OCI-LY7 (cell line): ENCODE data around the gene PCP4L1. TPM values are rescaled to one million over a fixed set of nuclear protein-coding genes. Genes with fewer than 3 reads are reported as not detected.
"Not testable (repeated sequence)": the region's sequence is repeated elsewhere in the genome, so short reads cannot be mapped to it uniquely, and the experiment has no call there.

Experiments
- BruUV-seq: library from RNA; stranded (reverse); fragments of 400-500 nt; replicated peaks from 2 replicates; lab custom pipeline; 2021; lab: Mats Ljungman, UMichigan
- CTCF ChIA-PET: fragments of 300-600 bp; sonication (Branson Sonifier 250); formaldehyde crosslinking; loops from one replicate; lab custom pipeline; 2022; ENCODE audit warnings: antibody characterized with exemption; ENCODE audit not compliant: unreplicated experiment; lab: Charles Lee
- POLR2A ChIA-PET: fragments of 300-600 bp; sonication (Branson Sonifier 250); formaldehyde crosslinking; loops from one replicate; lab custom pipeline; 2022; ENCODE audit warnings: antibody characterized with exemption; lab: Charles Lee
- DNase-seq: peaks from one replicate; pipeline ENCODE4 v3.0.0-alpha.2; 2015; ENCODE audit warnings: low spot score
- H2AFZ ChIP-seq: fragments of 200-600 bp; sonication (generic), shearing (Covaris generic); 2 replicates; pipeline ENCODE4 v1.6.1; 2014; ENCODE audit warnings: mild to moderate bottlenecking, antibody characterized with exemption, low read length, moderate library complexity
- H3K27ac ChIP-seq: fragments of 200-600 bp; sonication (generic); 2 replicates; pipeline ENCODE4 v1.5.1; 2014; ENCODE audit warnings: mixed run types, low read depth, mild to moderate bottlenecking, moderate library complexity, low read length, inconsistent platforms; ENCODE audit not compliant: poor library complexity, severe bottlenecking
- H3K36me3 ChIP-seq: fragments of 200-600 bp; sonication (generic); 2 replicates; pipeline ENCODE4 v1.6.1; 2014; ENCODE audit warnings: mild to moderate bottlenecking, antibody characterized with exemption, low read length, moderate library complexity, mixed read lengths; ENCODE audit not compliant: insufficient read depth
- H3K4me1 ChIP-seq: fragments of 200-600 bp; sonication (generic); 2 replicates; pipeline ENCODE4 v1.5.1; 2014; ENCODE audit warnings: mild to moderate bottlenecking, low read length; ENCODE audit not compliant: insufficient read depth, poor library complexity, severe bottlenecking
- H3K4me2 ChIP-seq: fragments of 200-600 bp; sonication (generic); 2 replicates; pipeline ENCODE4 v1.6.1; 2014; ENCODE audit warnings: mild to moderate bottlenecking, low read length
- H3K4me3 ChIP-seq: fragments of 200-600 bp; sonication (generic); 2 replicates; pipeline ENCODE4 v1.5.1; 2014; ENCODE audit warnings: mild to moderate bottlenecking, low read depth, low read length; ENCODE audit not compliant: poor library complexity, severe bottlenecking
- H3K79me2 ChIP-seq: fragments of 200-600 bp; sonication (generic); 2 replicates; pipeline ENCODE4 v1.6.1; 2016; ENCODE audit warnings: low read depth, mild to moderate bottlenecking, low read length, moderate library complexity, mixed read lengths; ENCODE audit not compliant: insufficient read depth
- H3K9me2 ChIP-seq: fragments of 200-600 bp; sonication (generic); 2 replicates; pipeline ENCODE4 v1.6.1; 2016; ENCODE audit warnings: mild to moderate bottlenecking, low read length, mixed read lengths; ENCODE audit not compliant: insufficient read depth
- H3K9me3 ChIP-seq: fragments of 200-600 bp; sonication (generic); 2 replicates; pipeline ENCODE4 v1.6.1; 2014; ENCODE audit warnings: mild to moderate bottlenecking, mixed run types, low read length, mixed read lengths
- H4K20me1 ChIP-seq: fragments of 200-600 bp; sonication (generic); 2 replicates; pipeline ENCODE4 v1.6.1; 2014; ENCODE audit warnings: mild to moderate bottlenecking, antibody characterized with exemption, low read length, moderate library complexity, mixed read lengths; ENCODE audit not compliant: insufficient read depth
- CTCF ChIP-seq: fragments of 200-600 bp; sonication (generic); conservative IDR thresholded peaks from 2 replicates; pipeline ENCODE4 v1.5.1; 2014; ENCODE audit warnings: mild to moderate bottlenecking, antibody characterized with exemption, low read length, moderate library complexity, mixed read lengths
- EZH2phosphoT487 ChIP-seq: fragments of 200-600 bp; sonication (generic); IDR thresholded peaks from 2 replicates; pipeline ENCODE4 v1.6.1; 2018; ENCODE audit warnings: low read depth, borderline replicate concordance, mild to moderate bottlenecking, mixed run types, antibody characterized with exemption, low read length, moderate library complexity, mixed read lengths
- intact Hi-C: fragments of 100-400 bp; cut with micrococcal nuclease; formaldehyde crosslinking; loops from one replicate; pipeline ENCODE4 v1.10.0; 2022; ENCODE audit not compliant: unreplicated experiment
- total RNA-seq, 2 experiments: library from RNA; depleted of rRNA in 1 of 2; stranded (reverse); fragments of >200 nt in 1 of 2; shearing (Covaris generic) in 1 of 2; gene quantifications; 2 replicates each; pipeline ENCODE4 v1.2.3, GENCODE V29; 2014 to 2022

PCP4L1 gene
- total RNA-seq, 2 experiments from 2014 or later, result not detected

GRCh38 chr1:161241682-161242081 is 16.9 kb upstream of the PCP4L1 start:
- intact Hi-C loops, result no loop called here
- Histone ChIP-seq H3K4me3 (no peak overlapping the region), H3K27ac (no peak overlapping the region), H4K20me1 (no peaks in the 10 kb centered on the region), H3K4me1 (no peaks in the 10 kb centered on the region), H3K9me3 (no peaks in the 10 kb centered on the region), H3K79me2 (no peaks in the 10 kb centered on the region), H3K9me2 (no peaks in the 10 kb centered on the region), H3K36me3 (no peaks in the 10 kb centered on the region), H3K4me2 (no peak overlapping the region), H2AFZ (no peak overlapping the region)
- BruUV-seq, result no TSS peak
- DNase-seq, result no peak
- TF ChIP-seq EZH2phosphoT487 (no peak), CTCF (no peak)
- POLR2A ChIA-PET, result no interaction called here
- CTCF ChIA-PET, result no interaction called here

GRCh38 chr1:161242313-161242712 is 16.2 kb upstream of the PCP4L1 start:
- H3K36me3 ChIP-seq, result no peaks in the 10 kb centered on the region
- no peak overlapping the region for H2AFZ ChIP-seq
- H4K20me1 ChIP-seq, result no peaks in the 10 kb centered on the region
- no peak for DNase-seq
- H3K27ac ChIP-seq, result no peak overlapping the region
- no peak for TF ChIP-seq CTCF
- no peak for TF ChIP-seq EZH2phosphoT487
- ChIA-PET CTCF (no interaction called here), POLR2A (no interaction called here)
- no peaks in the 10 kb centered on the region for H3K4me1 ChIP-seq
- H3K4me2 ChIP-seq, result no peak overlapping the region
- intact Hi-C loops, result no loop called here
- no peaks in the 10 kb centered on the region for H3K9me3 ChIP-seq
- no peaks in the 10 kb centered on the region for H3K9me2 ChIP-seq
- no TSS peak for BruUV-seq
- H3K79me2 ChIP-seq, result no peaks in the 10 kb centered on the region
- H3K4me3 ChIP-seq, result no peak overlapping the region

- no peak overlapping the region for H3K4me3 ChIP-seq
- BruUV-seq, result no TSS peak
- no peak overlapping the region for H3K4me2 ChIP-seq
- H3K9me2 ChIP-seq, result no peaks in the 10 kb centered on the region
- POLR2A ChIA-PET, result no interaction called here
- H3K9me3 ChIP-seq, result peaks cover 1% of the 10 kb centered on the region; the same call in 1 of the 2 replicates
- H3K27ac ChIP-seq, result no peak overlapping the region
- no peaks in the 10 kb centered on the region for H3K4me1 ChIP-seq
- TF ChIP-seq CTCF (no peak), EZH2phosphoT487 (no peak)
- CTCF ChIA-PET, result no interaction called here
- intact Hi-C loops, result no loop called here
- H3K36me3 ChIP-seq, result no peaks in the 10 kb centered on the region
- H4K20me1 ChIP-seq, result no peaks in the 10 kb centered on the region
- H3K79me2 ChIP-seq, result no peaks in the 10 kb centered on the region
- no peak for DNase-seq
- H2AFZ ChIP-seq, result no peak overlapping the region
Observed at GRCh38 chr1:161244888-161245287, 13.7 kb upstream of the PCP4L1 start.

GRCh38 chr1:161250100-161250499 is 8.4 kb upstream of the PCP4L1 start:
- H3K4me2 ChIP-seq, H3K9me3 ChIP-seq, DNase-seq, H2AFZ ChIP-seq, H3K4me1 ChIP-seq, H3K36me3 ChIP-seq, H3K27ac ChIP-seq, intact Hi-C loops, H3K9me2 ChIP-seq, CTCF ChIA-PET, H4K20me1 ChIP-seq, H3K79me2 ChIP-seq, H3K4me3 ChIP-seq, BruUV-seq: not testable (repeated sequence)
- POLR2A ChIA-PET, result interaction anchor here (1.0 to 1.6 kb wide), 2 partner anchors 12 to 24 kb away, joined by 3 to 5 read pairs; partner anchors contain the start of gene TOMM40L
